ENCODE results near the gene NBPF1. TPM values are rescaled to one million over a fixed set of nuclear protein-coding genes. Genes with fewer than 3 reads are reported as not detected.

Gene NBPF1
- total and polyA plus RNA-seq, 9 of the 15 experiments (the other 6 are each of a cell fraction or from before 2014, with no cell fraction given) = 5.2 to 42.6 (median 24.1) TPM

- Histone ChIP-seq H4K20me1 (replicated peaks; ENCODE audit: control insufficient read depth, insufficient read depth, low read length) (no peaks in the 10 kb centered on the region; the same call in 1 of the 2 replicates), H3K27ac (ENCODE audit: extremely low read depth, low read depth, low read length) (no peak overlapping the region), H3K4me2 (ENCODE audit: insufficient read depth, low read length) (peak overlapping the region; percentile 81), H3K9me1 (ENCODE audit: control insufficient read depth, insufficient read depth, low read length) (no peaks in the 10 kb centered on the region), H3K36me3 (ENCODE audit: control insufficient read depth, insufficient read depth, low read length) (peaks cover 17% of the 10 kb centered on the region; the same call in 1 of the 3 replicates), H3K9ac (ENCODE audit: insufficient read depth in 1 of 2, low read depth in 2 of 2, low read length in 2 of 2) (peak overlapping the region; percentile 9 to 93; a peak in 3 of 4 replicates), H3K4me3 (peak overlapping the region; percentile 55), H3K9me3 (replicated peaks; ENCODE audit: control insufficient read depth, insufficient read depth, low read depth, low read length) (no peaks in the 10 kb centered on the region), H3K27me3 (ENCODE audit: control insufficient read depth in 2 of 2, insufficient read depth in 2 of 2, low read length in 2 of 2) (no peaks in the 10 kb centered on the region), H3K4me1 (replicated peaks in 1 of 2; ENCODE audit: control insufficient read depth in 2 of 2, insufficient read depth in 2 of 2, low read length in 2 of 2) (peaks cover 25 to 32% of the 10 kb centered on the region in 2 experiments), H2AFZ (ENCODE audit: low read depth, low read length) (peak overlapping the region; percentile 92), H3K79me2 (ENCODE audit: control insufficient read depth, insufficient read depth, low read length) (peaks cover 8% of the 10 kb centered on the region; the same call in 2 of the 3 replicates)
- DNase-seq (ENCODE audit: extremely low read depth in 1 of 4, low spot score in 3 of 4) = peak; percentile 63 to 88 (median 70)
- intact Hi-C loops (cut with micrococcal nuclease) = loop anchor here (2.0 to 5.0 kb wide), 3 partner anchors 95 to 338 kb away; partner anchors contain the start of gene NECAP2
- WGBS (ENCODE audit: insufficient coverage, low coverage, missing lambda C conversion rate) = 3% methylated on average over 31 of the region's 31 CpGs
- peak; percentile 69 for FAIRE-seq
- TSS peak; percentile 31 for BruUV-seq (replicated peaks)
- CTCF ChIA-PET (ENCODE audit: low intra/inter-chr PET ratio) = interaction anchor here (1.8 kb wide), 1 partner anchor 12 kb away, joined by 8 read pairs; no protein-coding TSS in a partner anchor
- peak; percentile 25 for ATAC-seq
- in situ Hi-C loops (cut with MboI) = loop anchor here (5.0 to 25.0 kb wide), 3 partner anchors 100 to 300 kb away; partner anchors contain the start of genes CROCC and RNU1-1
- POLR2A ChIA-PET = interaction anchor here (0.6 to 2.9 kb wide), 14 partner anchors 9 to 339 kb away, joined by 3 to 19 read pairs (median 6); no protein-coding TSS in a partner anchor
- TF ChIP-seq SRSF7 (optimal IDR thresholded peaks at IDR 0.05; ENCODE audit: low read depth, low read length) = peak; percentile 28
- no peak for TF ChIP-seq POU5F1 (IDR thresholded peaks at IDR 0.05; ENCODE audit: borderline replicate concordance, low read depth, low read length, partially characterized antibody)
- TF ChIP-seq OTX1 (CRISPR knock-in tag; IDR thresholded peaks at IDR 0.05) = peak; percentile 83; the same call in 1 of the 2 replicates
- TF ChIP-seq AFF1 (IDR thresholded peaks at IDR 0.05; ENCODE audit: low read depth in 1 of 2, partially characterized antibody in 2 of 2) = no peak
- peak; percentile 71; the same call in 1 of the 2 replicates for TF ChIP-seq CAMTA2 (CRISPR knock-in tag; conservative IDR thresholded peaks at IDR 0.05)
- peak; percentile 90; the same call in 1 of the 2 replicates for TF ChIP-seq ZBTB26 (CRISPR knock-in tag; IDR thresholded peaks at IDR 0.05)
- 0 out of 2 replicates have a peak, but pooled peaks have one; percentile 33 for TF ChIP-seq STAT6 (CRISPR knock-in tag; IDR thresholded peaks at IDR 0.05)
- TF ChIP-seq PTBP1 (IDR thresholded peaks at IDR 0.05; ENCODE audit: low read depth, low read length) = 0 out of 2 replicates have a peak, but pooled peaks have one; percentile 18
- peak; percentile 10 for TF ChIP-seq IRF9 (tag; IDR thresholded peaks at IDR 0.05)
- 0 out of 2 replicates have a peak, but pooled peaks have one; percentile 49 for TF ChIP-seq MXI1 (IDR thresholded peaks at IDR 0.05; ENCODE audit: low read depth, low read length)
These were observed 812 bp downstream of the NBPF1 start for GRCh38 chr1:16612332-16613172.
